HepG2 (cell line): Measurements from ENCODE around the gene DPEP2NB. TPM values are rescaled to one million over a fixed set of nuclear protein-coding genes. Genes with fewer than 3 reads are reported as not detected.

Experiments used
- ARHGAP35 ChIP-seq: sonication (generic); formaldehyde crosslinking; IDR thresholded peaks from 2 replicates; pipeline ENCODE4 v1.9.0; 2022; ENCODE audit warnings: mild to moderate bottlenecking, inconsistent platforms, moderate library complexity, missing genetic modification reagents, borderline replicate concordance
- FLYWCH1 ChIP-seq: sonication (generic); formaldehyde crosslinking; IDR thresholded peaks from 2 replicates; pipeline ENCODE4 v1.8.1; 2023; ENCODE audit warnings: mild to moderate bottlenecking, missing genetic modification reagents
- NFYC ChIP-seq: IDR thresholded peaks from 2 replicates; pipeline ENCODE4 v1.6.1; 2016; ENCODE audit warnings: missing genetic modification reagents, missing compliant biosample characterization
- PHF5A ChIP-seq: IDR thresholded peaks from one replicate; pipeline ENCODE4 v1.6.1; 2018; ENCODE audit warnings: low read depth, missing genetic modification reagents; ENCODE audit not compliant: unreplicated experiment
- ZFP41 ChIP-seq: sonication (generic); formaldehyde crosslinking; IDR thresholded peaks from 2 replicates; pipeline ENCODE4 v1.4.0; 2020; ENCODE audit warnings: mild to moderate bottlenecking, missing genetic modification reagents, borderline replicate concordance
- ZNF263 ChIP-seq: sonication (generic); formaldehyde crosslinking; IDR thresholded peaks from 2 replicates; pipeline ENCODE4 v1.4.0; 2020; ENCODE audit warnings: missing genetic modification reagents
- ZNF430 ChIP-seq: sonication (generic); formaldehyde crosslinking; IDR thresholded peaks from 2 replicates; pipeline ENCODE4 v1.9.0; 2021; ENCODE audit warnings: mild to moderate bottlenecking, missing genetic modification reagents
- ZNF552 ChIP-seq: sonication (generic); formaldehyde crosslinking; IDR thresholded peaks from 2 replicates; pipeline ENCODE4 v1.9.0; 2022; ENCODE audit warnings: missing genetic modification reagents, mild to moderate bottlenecking, borderline replicate concordance
- ZNF563 ChIP-seq: sonication (generic); formaldehyde crosslinking; IDR thresholded peaks from 2 replicates; pipeline ENCODE4 v1.8.0; 2022; ENCODE audit warnings: mild to moderate bottlenecking, moderate library complexity, missing genetic modification reagents
- ZNF619 ChIP-seq: sonication (generic); formaldehyde crosslinking; IDR thresholded peaks from 2 replicates; pipeline ENCODE4 v1.4.0; 2020; ENCODE audit warnings: mild to moderate bottlenecking, missing genetic modification reagents
- ZNF629 ChIP-seq: sonication (generic); formaldehyde crosslinking; conservative IDR thresholded peaks from 2 replicates; pipeline ENCODE4 v1.5.0; 2020; ENCODE audit warnings: missing genetic modification reagents
- ZNF83 ChIP-seq: sonication (generic); formaldehyde crosslinking; IDR thresholded peaks from 2 replicates; pipeline ENCODE4 v1.4.0; 2020; ENCODE audit warnings: missing genetic modification reagents, mild to moderate bottlenecking, borderline replicate concordance
- ZNF879 ChIP-seq: sonication (generic); formaldehyde crosslinking; IDR thresholded peaks from 2 replicates; pipeline ENCODE4 v1.8.1; 2023; ENCODE audit warnings: missing genetic modification reagents
- ZNF891 ChIP-seq: sonication (generic); formaldehyde crosslinking; IDR thresholded peaks from 2 replicates; pipeline ENCODE4 v1.5.0; 2020; ENCODE audit warnings: mild to moderate bottlenecking, missing genetic modification reagents
- polyA plus RNA-seq, 8 experiments: library from polyadenylated mRNA; depleted of rRNA in 3 of 8; stranded (reverse) in 7 of 8; unstranded in 1 of 8; fragments of >200 nt; fragmentation: Illumina TruSeq in 4 of 8; extraction: Trizol in 4 of 8; gene quantifications; 2 replicates each; pipeline versions ENCODE4 v1.2.1 to v1.2.3, GENCODE V29; 2011 to 2016; ENCODE audit warnings: low read depth in 4 of 8, missing spikeins in 1 of 8, mixed read lengths in 1 of 8; ENCODE audit not compliant: insufficient read depth in 1 of 8
- total RNA-seq, 5 experiments: library from RNA; depleted of rRNA; stranded (reverse); fragments of >200 nt; fragmentation: Illumina TruSeq; extraction: Trizol; gene quantifications; 2 replicates each; pipeline ENCODE4 v1.2.3, GENCODE V29; 2016; ENCODE audit warnings: low read depth in 1 of 5
- TF ChIP-seq, protein P1 (sequence below): sonication (generic); formaldehyde crosslinking; IDR thresholded peaks from 2 replicates; pipeline ENCODE4 v1.4.0; 2020; ENCODE audit warnings: missing genetic modification reagents
- TF ChIP-seq, protein P2 (sequence below): sonication (generic); formaldehyde crosslinking; IDR thresholded peaks from 2 replicates; pipeline ENCODE4 v1.4.0; 2020; ENCODE audit warnings: mild to moderate bottlenecking, missing genetic modification reagents
- TF ChIP-seq, protein P3 (sequence below): sonication (generic); formaldehyde crosslinking; IDR thresholded peaks from 2 replicates; pipeline ENCODE4 v1.4.0; 2020; ENCODE audit warnings: missing genetic modification reagents
- TF ChIP-seq, protein P4 (sequence below): sonication (generic); formaldehyde crosslinking; IDR thresholded peaks from 2 replicates; pipeline ENCODE4 v1.4.0; 2020; ENCODE audit warnings: mild to moderate bottlenecking, missing genetic modification reagents
- TF ChIP-seq, protein P5 (sequence below): sonication (generic); formaldehyde crosslinking; IDR thresholded peaks from 2 replicates; pipeline ENCODE4 v1.4.0; 2020; ENCODE audit warnings: missing genetic modification reagents, borderline replicate concordance
- TF ChIP-seq, protein P6 (sequence below): sonication (generic); formaldehyde crosslinking; IDR thresholded peaks from 2 replicates; pipeline ENCODE4 v1.4.0; 2020; ENCODE audit warnings: mild to moderate bottlenecking, low read depth, missing genetic modification reagents

DPEP2NB gene
- total and polyA plus RNA-seq, 2 of the 13 experiments (the other 11 are each of a cell fraction or from before 2014, with no cell fraction given) = not detected

DNA sequence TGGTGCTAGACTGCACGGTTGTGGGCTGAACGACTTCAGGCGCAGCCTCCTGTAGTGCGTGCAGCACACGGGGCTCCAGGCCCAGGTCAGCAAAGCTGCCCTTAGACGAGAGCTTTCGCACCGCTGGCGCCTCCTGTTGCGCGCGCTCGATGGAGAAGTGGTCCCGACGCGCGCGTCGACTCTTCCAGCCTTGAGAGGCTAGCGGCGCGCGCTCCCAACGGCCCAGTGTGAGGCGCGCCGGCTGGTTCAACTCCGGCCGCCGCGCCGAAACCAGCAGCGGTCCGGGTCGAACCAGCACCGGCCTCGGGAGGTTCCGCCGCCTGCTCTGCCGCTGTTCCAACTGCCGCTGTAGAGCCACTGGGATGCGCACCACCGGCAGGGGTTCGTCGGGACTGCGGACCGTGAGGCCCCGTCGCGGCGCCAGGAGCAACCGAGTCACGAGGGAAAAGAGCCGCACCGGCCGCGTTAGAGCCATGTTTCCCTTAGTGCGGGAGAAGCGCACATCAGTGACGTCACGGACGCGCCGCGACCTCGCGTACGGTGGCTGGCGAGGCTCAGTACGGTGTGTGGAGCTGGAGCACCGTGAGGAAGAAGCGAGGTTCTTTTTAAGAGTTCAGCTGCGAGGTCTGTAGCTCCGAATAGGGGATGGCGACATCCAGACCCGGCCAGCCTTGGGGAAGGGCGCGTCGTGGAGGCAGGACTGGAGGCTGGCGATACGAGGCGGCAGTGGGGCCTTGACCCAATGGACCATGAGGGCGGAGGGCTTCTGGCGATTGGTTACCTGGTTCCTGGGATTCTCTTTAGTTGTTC, 7.2 kb upstream of the DPEP2NB start, which contains the start of the genes DDX28 and DUS2 (continued):
- no peak for TF ChIP-seq ZNF629 (CRISPR knock-in tag)
- TF ChIP-seq, protein P1, sequence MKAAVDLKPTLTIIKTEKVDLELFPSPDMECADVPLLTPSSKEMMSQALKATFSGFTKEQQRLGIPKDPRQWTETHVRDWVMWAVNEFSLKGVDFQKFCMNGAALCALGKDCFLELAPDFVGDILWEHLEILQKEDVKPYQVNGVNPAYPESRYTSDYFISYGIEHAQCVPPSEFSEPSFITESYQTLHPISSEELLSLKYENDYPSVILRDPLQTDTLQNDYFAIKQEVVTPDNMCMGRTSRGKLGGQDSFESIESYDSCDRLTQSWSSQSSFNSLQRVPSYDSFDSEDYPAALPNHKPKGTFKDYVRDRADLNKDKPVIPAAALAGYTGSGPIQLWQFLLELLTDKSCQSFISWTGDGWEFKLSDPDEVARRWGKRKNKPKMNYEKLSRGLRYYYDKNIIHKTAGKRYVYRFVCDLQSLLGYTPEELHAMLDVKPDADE (CRISPR knock-in tag) = no peak
- TF ChIP-seq, protein P2, sequence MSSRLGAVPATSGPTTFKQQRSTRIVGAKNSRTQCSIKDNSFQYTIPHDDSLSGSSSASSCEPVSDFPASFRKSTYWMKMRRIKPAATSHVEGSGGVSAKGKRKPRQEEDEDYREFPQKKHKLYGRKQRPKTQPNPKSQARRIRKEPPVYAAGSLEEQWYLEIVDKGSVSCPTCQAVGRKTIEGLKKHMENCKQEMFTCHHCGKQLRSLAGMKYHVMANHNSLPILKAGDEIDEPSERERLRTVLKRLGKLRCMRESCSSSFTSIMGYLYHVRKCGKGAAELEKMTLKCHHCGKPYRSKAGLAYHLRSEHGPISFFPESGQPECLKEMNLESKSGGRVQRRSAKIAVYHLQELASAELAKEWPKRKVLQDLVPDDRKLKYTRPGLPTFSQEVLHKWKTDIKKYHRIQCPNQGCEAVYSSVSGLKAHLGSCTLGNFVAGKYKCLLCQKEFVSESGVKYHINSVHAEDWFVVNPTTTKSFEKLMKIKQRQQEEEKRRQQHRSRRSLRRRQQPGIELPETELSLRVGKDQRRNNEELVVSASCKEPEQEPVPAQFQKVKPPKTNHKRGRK (CRISPR knock-in tag) = no peak; the same call in 1 of the 2 replicates
- TF ChIP-seq, protein P3, sequence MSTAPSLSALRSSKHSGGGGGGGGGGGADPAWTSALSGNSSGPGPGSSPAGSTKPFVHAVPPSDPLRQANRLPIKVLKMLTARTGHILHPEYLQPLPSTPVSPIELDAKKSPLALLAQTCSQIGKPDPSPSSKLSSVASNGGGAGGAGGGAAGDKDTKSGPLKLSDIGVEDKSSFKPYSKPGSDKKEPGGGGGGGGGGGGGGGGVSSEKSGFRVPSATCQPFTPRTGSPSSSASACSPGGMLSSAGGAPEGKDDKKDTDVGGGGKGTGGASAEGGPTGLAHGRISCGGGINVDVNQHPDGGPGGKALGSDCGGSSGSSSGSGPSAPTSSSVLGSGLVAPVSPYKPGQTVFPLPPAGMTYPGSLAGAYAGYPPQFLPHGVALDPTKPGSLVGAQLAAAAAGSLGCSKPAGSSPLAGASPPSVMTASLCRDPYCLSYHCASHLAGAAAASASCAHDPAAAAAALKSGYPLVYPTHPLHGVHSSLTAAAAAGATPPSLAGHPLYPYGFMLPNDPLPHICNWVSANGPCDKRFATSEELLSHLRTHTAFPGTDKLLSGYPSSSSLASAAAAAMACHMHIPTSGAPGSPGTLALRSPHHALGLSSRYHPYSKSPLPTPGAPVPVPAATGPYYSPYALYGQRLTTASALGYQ (CRISPR knock-in tag) = peak; percentile 68; the same call in 1 of the 2 replicates
- TF ChIP-seq, protein P4, sequence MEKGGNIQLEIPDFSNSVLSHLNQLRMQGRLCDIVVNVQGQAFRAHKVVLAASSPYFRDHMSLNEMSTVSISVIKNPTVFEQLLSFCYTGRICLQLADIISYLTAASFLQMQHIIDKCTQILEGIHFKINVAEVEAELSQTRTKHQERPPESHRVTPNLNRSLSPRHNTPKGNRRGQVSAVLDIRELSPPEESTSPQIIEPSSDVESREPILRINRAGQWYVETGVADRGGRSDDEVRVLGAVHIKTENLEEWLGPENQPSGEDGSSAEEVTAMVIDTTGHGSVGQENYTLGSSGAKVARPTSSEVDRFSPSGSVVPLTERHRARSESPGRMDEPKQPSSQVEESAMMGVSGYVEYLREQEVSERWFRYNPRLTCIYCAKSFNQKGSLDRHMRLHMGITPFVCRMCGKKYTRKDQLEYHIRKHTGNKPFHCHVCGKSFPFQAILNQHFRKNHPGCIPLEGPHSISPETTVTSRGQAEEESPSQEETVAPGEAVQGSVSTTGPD = no peak
- no peak; the same call in 1 of the 2 replicates for TF ChIP-seq ZNF552
- peak; percentile 59; the same call in 1 of the 2 replicates for TF ChIP-seq ZNF619
- TF ChIP-seq NFYC = peak; percentile 58; the same call in 1 of the 2 replicates
- TF ChIP-seq ZFP41 (CRISPR knock-in tag) = no peak
- TF ChIP-seq, protein P5, sequence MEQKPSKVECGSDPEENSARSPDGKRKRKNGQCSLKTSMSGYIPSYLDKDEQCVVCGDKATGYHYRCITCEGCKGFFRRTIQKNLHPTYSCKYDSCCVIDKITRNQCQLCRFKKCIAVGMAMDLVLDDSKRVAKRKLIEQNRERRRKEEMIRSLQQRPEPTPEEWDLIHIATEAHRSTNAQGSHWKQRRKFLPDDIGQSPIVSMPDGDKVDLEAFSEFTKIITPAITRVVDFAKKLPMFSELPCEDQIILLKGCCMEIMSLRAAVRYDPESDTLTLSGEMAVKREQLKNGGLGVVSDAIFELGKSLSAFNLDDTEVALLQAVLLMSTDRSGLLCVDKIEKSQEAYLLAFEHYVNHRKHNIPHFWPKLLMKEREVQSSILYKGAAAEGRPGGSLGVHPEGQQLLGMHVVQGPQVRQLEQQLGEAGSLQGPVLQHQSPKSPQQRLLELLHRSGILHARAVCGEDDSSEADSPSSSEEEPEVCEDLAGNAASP = peak; percentile 86
- TF ChIP-seq PHF5A (CRISPR knock-in tag) = peak; percentile 90
- TF ChIP-seq, protein P6, sequence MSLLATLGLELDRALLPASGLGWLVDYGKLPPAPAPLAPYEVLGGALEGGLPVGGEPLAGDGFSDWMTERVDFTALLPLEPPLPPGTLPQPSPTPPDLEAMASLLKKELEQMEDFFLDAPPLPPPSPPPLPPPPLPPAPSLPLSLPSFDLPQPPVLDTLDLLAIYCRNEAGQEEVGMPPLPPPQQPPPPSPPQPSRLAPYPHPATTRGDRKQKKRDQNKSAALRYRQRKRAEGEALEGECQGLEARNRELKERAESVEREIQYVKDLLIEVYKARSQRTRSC (CRISPR knock-in tag) = no peak
- TF ChIP-seq ZNF879 = no peak
- no peak for TF ChIP-seq FLYWCH1 (CRISPR knock-in tag)
- TF ChIP-seq ZNF263 = peak; percentile 96
- peak; percentile 97 for TF ChIP-seq ZNF891 (CRISPR knock-in tag)
- TF ChIP-seq ZNF563 (CRISPR knock-in tag) = peak; percentile 86; the same call in 1 of the 2 replicates
- peak; percentile 93 for TF ChIP-seq ZNF430 (CRISPR knock-in tag)
- TF ChIP-seq ZNF83 (CRISPR knock-in tag) = peak; percentile 89; the same call in 1 of the 2 replicates
- peak; percentile 95; the same call in 1 of the 2 replicates for TF ChIP-seq ARHGAP35 (CRISPR knock-in tag)
